Ovary (tissue), 9 donors: ENCODE measurements around the gene IL12RB1. TPM values are rescaled to one million over a fixed set of nuclear protein-coding genes. Genes with fewer than 3 reads are reported as not detected.

Experiments used
- DNase-seq, 5 donors: peaks; one replicate each; pipeline ENCODE4 v3.0.0-alpha.2; 2019 to 2020
- H3K27ac ChIP-seq, 2 donors: fragments of 200-600 bp; one replicate each; pipeline versions ENCODE4 v1.5.1 to v1.8.0; 2019 to 2022
- H3K27me3 ChIP-seq: fragments of 200-600 bp; one replicate; pipeline ENCODE4 v1.8.0; 2022
- H3K36me3 ChIP-seq: fragments of 200-600 bp; sonication (generic); one replicate; pipeline ENCODE4 v1.5.1; 2019
- H3K4me1 ChIP-seq: one replicate; pipeline ENCODE4 v1.8.1; 2013; ENCODE audit warnings: mild to moderate bottlenecking, moderate library complexity; ENCODE audit not compliant: insufficient read depth
- H3K4me3 ChIP-seq: fragments of 200-600 bp; sonication (generic); one replicate; pipeline ENCODE4 v1.5.1; 2017
- H3K9me3 ChIP-seq, 2 donors: fragments of 200-600 bp in 1 of 2; sonication (generic) in 1 of 2; one replicate each; pipeline versions ENCODE4 v1.5.1 to v1.8.1; 2013 to 2019; ENCODE audit warnings: mild to moderate bottlenecking in 1 of 2, moderate library complexity in 1 of 2
- CTCF ChIP-seq, 3 donors: fragments of 450-650 bp in 2 of 3; fragments of 200-600 bp in 1 of 3; IDR thresholded peaks; one replicate each; pipeline versions ENCODE4 v1.5.1 to v1.8.0; 2016 to 2022; ENCODE audit warnings: antibody characterized with exemption in 3 of 3, mild to moderate bottlenecking in 1 of 3
- EP300 ChIP-seq: sonication (generic); formaldehyde crosslinking; IDR thresholded peaks from one replicate; pipeline ENCODE4 v1.6.1; 2017; ENCODE audit warnings: antibody characterized with exemption
- POLR2A ChIP-seq: fragments of 450-650 bp; IDR thresholded peaks from one replicate; pipeline ENCODE4 v1.6.1; 2017; ENCODE audit warnings: antibody characterized with exemption, mild to moderate bottlenecking, moderate library complexity
- WGBS, 3 donors: extraction: QIAGEN DNeasy Blood & Tissue Kit in 1 of 3; methylation state at CpG; one replicate each; pipeline versions ENCODE4 v1.1.5 to v1.1.7; 2013 to 2017; 5-methylcytosine and 5-hydroxymethylcytosine counted together
- intact Hi-C, 4 donors: fragments of 100-400 bp; cut with DNase I; formaldehyde crosslinking; loops; one replicate each; pipeline versions ENCODE4 v1.11.0 to v1.15.1; 2022 to 2023
- polyA plus RNA-seq, 2 donors: library from polyadenylated mRNA; stranded (reverse); fragments of 200-250 nt in 1 of 2; fragments of 350-450 nt in 1 of 2; fragmentation: Illumina TruSeq in 1 of 2; extraction: RNeasy Lipid Tissue Mini Kit (QIAGEN cat#74804) in 1 of 2; gene quantifications; one replicate each; pipeline ENCODE4 v1.2.3, GENCODE V29; 2013 to 2014
- total RNA-seq, 7 donors: library from RNA; depleted of rRNA in 2 of 7; stranded (reverse); fragments of >200 nt in 2 of 7; fragmentation: NEBNext Ultra II Directional in 3 of 7; extraction: Animal tissue kit (Norgen Biotek cat#: 25700) in 3 of 7; gene quantifications; one replicate each; pipeline versions ENCODE4 v1.1.0 to v1.2.4, GENCODE V29; 2016 to 2023
- donor health status: DM: no; HTN: no; CAD: no; lungs with moderate emphysema.
- donor health status: DM: no; HTN: no; CAD: no.
- donor health status: Bipolar disorder and iron deficiency.
- donor health status: DM: yes; HTN: yes; CAD: no.
- donor health status: DM: no; HTN: no; CAD: no.
- donor health status: DM: yes; HTN: yes; CAD: no.

Gene IL12RB1
- total and polyA plus RNA-seq, 9 donors, result 0.22 to 0.89 (median 0.57) TPM

GRCh38 chr19:18053576-18054219, 33.0 kb downstream of the IL12RB1 start:
- intact Hi-C loops, result no loop called here
- peaks cover 2% of the 10 kb centered on the region for H3K4me1 ChIP-seq
- WGBS, 3 donors, result 51 to 59% (median 58%) methylated on average over 9 of the region's 9 CpGs

GRCh38 chr19:18051887-18052286, 34.8 kb downstream of the IL12RB1 start:
- H3K36me3 ChIP-seq, result no peaks in the 10 kb centered on the region
- DNase-seq, result no peak
- no peak overlapping the region for H3K4me3 ChIP-seq
- H3K4me1 ChIP-seq, result peaks cover 2% of the 10 kb centered on the region
- WGBS, 3 donors, result 6 to 15% (median 9%) methylated on average over 30 to 31 of the region's 31 CpGs
- no peaks in the 10 kb centered on the region for H3K27me3 ChIP-seq
- no peaks in the 10 kb centered on the region for H3K9me3 ChIP-seq
- TF ChIP-seq CTCF (IDR thresholded peaks at IDR 0.05) (no peak), EP300 (no peak), POLR2A (no peak)
- intact Hi-C loops, result no loop called here
- no peak overlapping the region for H3K27ac ChIP-seq

More at GRCh38 chr19:18053576-18054219, 33.0 kb downstream of the IL12RB1 start:
- TF ChIP-seq CTCF (IDR thresholded peaks at IDR 0.05) (no peak), EP300 (no peak), POLR2A (no peak)
- no peak overlapping the region for H3K27ac ChIP-seq
- no peak for DNase-seq
- no peak overlapping the region for H3K4me3 ChIP-seq
- no peaks in the 10 kb centered on the region for H3K36me3 ChIP-seq
- H3K9me3 ChIP-seq, result no peaks in the 10 kb centered on the region
- no peaks in the 10 kb centered on the region for H3K27me3 ChIP-seq

GRCh38 chr19:18049385-18049784, 37.3 kb downstream of the IL12RB1 start:
- no peak overlapping the region for H3K27ac ChIP-seq
- no peak for TF ChIP-seq CTCF (IDR thresholded peaks at IDR 0.05)
- TF ChIP-seq POLR2A, result no peak
- TF ChIP-seq EP300, result no peak
- intact Hi-C loops, result no loop called here
- H3K4me1 ChIP-seq, result peaks cover 2% of the 10 kb centered on the region
- H3K27me3 ChIP-seq, result no peaks in the 10 kb centered on the region
- DNase-seq, result peak in 4 of 5 donors; percentile 47 to 68 (median 66)
- H3K9me3 ChIP-seq, result no peaks in the 10 kb centered on the region
- H3K4me3 ChIP-seq, result no peak overlapping the region
- H3K36me3 ChIP-seq, result no peaks in the 10 kb centered on the region
- 40 to 48% (median 43%) methylated on average over 10 of the region's 10 CpGs for WGBS, 3 donors

- DNase-seq, result no peak
- no peaks in the 10 kb centered on the region for H3K9me3 ChIP-seq
- no peak overlapping the region for H3K27ac ChIP-seq
- H3K4me1 ChIP-seq, result no peaks in the 10 kb centered on the region
- H3K27me3 ChIP-seq, result no peaks in the 10 kb centered on the region
- TF ChIP-seq POLR2A (no peak), CTCF (IDR thresholded peaks at IDR 0.05) (no peak), EP300 (no peak)
- H3K36me3 ChIP-seq, result no peaks in the 10 kb centered on the region
- 61 to 64% (median 64%) methylated on average over 14 of the region's 14 CpGs for WGBS, 3 donors
- intact Hi-C loops, result no loop called here
- H3K4me3 ChIP-seq, result no peak overlapping the region
Observed at GRCh38 chr19:18046059-18046718, 40.5 kb downstream of the IL12RB1 start.
